Endodermal cell (in vitro differentiated cells): ENCODE results near the gene CAMK2D. TPM values are rescaled to one million over a fixed set of nuclear protein-coding genes. Genes with fewer than 3 reads are reported as not detected.

Experiments
- DNase-seq: peaks from one replicate; pipeline ENCODE4 v3.0.0-alpha.2; 2017
- H3K27ac ChIP-seq: 2 replicates; pipeline ENCODE4 v1.5.1; 2013; ENCODE audit warnings: mild to moderate bottlenecking, low read depth, low read length, moderate library complexity
- H3K27me3 ChIP-seq: 2 replicates; pipeline ENCODE4 v1.6.1; 2013; ENCODE audit warnings: mild to moderate bottlenecking, low read length, moderate library complexity; ENCODE audit not compliant: insufficient read depth, control insufficient read depth, poor library complexity, severe bottlenecking
- H3K36me3 ChIP-seq: 2 replicates; pipeline ENCODE4 v1.7.0; 2013; ENCODE audit warnings: mild to moderate bottlenecking, low read length, moderate library complexity; ENCODE audit not compliant: control insufficient read depth, insufficient read depth
- H3K4me1 ChIP-seq: one replicate; pipeline ENCODE4 v1.7.0; 2013; ENCODE audit warnings: low read length; ENCODE audit not compliant: control insufficient read depth, insufficient read depth
- H3K4me3 ChIP-seq: 2 replicates; pipeline ENCODE4 v1.5.1; 2013; ENCODE audit warnings: mild to moderate bottlenecking, low read length, moderate library complexity
- H3K9ac ChIP-seq: 2 replicates; pipeline ENCODE4 v1.6.1; 2013; ENCODE audit warnings: mild to moderate bottlenecking, low read length, moderate library complexity; ENCODE audit not compliant: poor library complexity, severe bottlenecking; ENCODE audit errors: extremely low read depth
- H3K9me3 ChIP-seq: 2 replicates; pipeline ENCODE4 v1.6.1; 2013; ENCODE audit warnings: mild to moderate bottlenecking, low read length, moderate library complexity; ENCODE audit not compliant: control insufficient read depth
- H3K27ac Mint-ChIP-seq: 2 replicates; pipeline ENCODE4 v1.8.0; 2020; ENCODE audit warnings: mixed read lengths
- H3K27me3 Mint-ChIP-seq: 2 replicates; pipeline ENCODE4 v1.8.0; 2021; ENCODE audit warnings: mild to moderate bottlenecking, mixed read lengths; ENCODE audit not compliant: insufficient read depth
- H3K36me3 Mint-ChIP-seq: 2 replicates; pipeline ENCODE4 v1.8.0; 2020; ENCODE audit warnings: low read depth, mixed read lengths
- H3K4me1 Mint-ChIP-seq: 2 replicates; pipeline ENCODE4 v1.8.0; 2020; ENCODE audit warnings: mixed read lengths
- H3K4me3 Mint-ChIP-seq: 2 replicates; pipeline ENCODE4 v1.8.0; 2020; ENCODE audit warnings: mild to moderate bottlenecking, moderate library complexity, mixed read lengths
- H3K9me3 Mint-ChIP-seq: 2 replicates; pipeline ENCODE4 v1.8.0; 2020; ENCODE audit warnings: mild to moderate bottlenecking, mixed read lengths
- CTCF ChIP-seq: fragments of 200-600 bp; sonication (generic); conservative IDR thresholded peaks from 2 replicates; pipeline ENCODE4 v1.5.0; 2021; ENCODE audit warnings: antibody characterized with exemption, mild to moderate bottlenecking
- WGBS, 2 experiments: methylation state at CpG; one replicate each; pipeline versions ENCODE4 v1.1.5 to v1.1.7; 2013; ENCODE audit warnings: missing lambda C conversion rate in 2 of 2, mixed read lengths in 1 of 2; ENCODE audit not compliant: insufficient coverage in 1 of 2, insufficient read length in 1 of 2; 5-methylcytosine and 5-hydroxymethylcytosine counted together
- total RNA-seq, 2 donors: library from RNA; stranded (reverse); fragmentation: NEBNext Ultra II Directional in 1 of 2; extraction: Animal tissue kit (Norgen Biotek cat#: 25700) in 1 of 2; gene quantifications; 2 replicates in 1 of 2; 3 replicates in 1 of 2; pipeline ENCODE4 v1.2.1, GENCODE V29; 2021

CAMK2D gene
- total RNA-seq, 2 donors from 2014 or later: 91.1 to 120 TPM

DNA sequence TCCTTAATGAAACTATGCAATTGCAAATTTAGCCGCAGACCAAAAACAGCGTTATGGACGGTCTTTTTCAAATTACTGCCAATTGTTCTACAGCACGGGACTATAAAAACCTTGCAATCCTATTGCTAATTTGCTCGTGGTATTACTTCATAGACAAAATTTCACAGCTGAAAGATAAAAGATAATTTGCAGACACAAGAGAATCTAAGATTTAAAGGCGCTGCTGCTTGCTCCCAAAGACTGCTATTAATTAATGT is 1.4 kb upstream of the CAMK2D start:
- Histone ChIP-seq H3K4me1 (peaks cover 25% of the 10 kb centered on the region), H3K9me3 (no peaks in the 10 kb centered on the region), H3K4me3 (peak overlapping the region; percentile 68), H3K9ac (peak overlapping the region; percentile 89), H3K27ac (peak overlapping the region; percentile 95), H3K27me3 (no peaks in the 10 kb centered on the region), H3K36me3 (peaks cover 7% of the 10 kb centered on the region)
- Mint-ChIP-seq H3K9me3 (no peaks in the 10 kb centered on the region), H3K36me3 (peaks cover 6% of the 10 kb centered on the region), H3K27me3 (no peaks in the 10 kb centered on the region), H3K4me1 (peaks cover 49% of the 10 kb centered on the region), H3K4me3 (peak overlapping the region; percentile 91), H3K27ac (peak overlapping the region; percentile 99)
- WGBS, 2 experiments: 32 to 40% methylated on average over 5 to 6 of the region's 6 CpGs
- TF ChIP-seq CTCF: peak; percentile 11
- no peak for DNase-seq

DNA sequence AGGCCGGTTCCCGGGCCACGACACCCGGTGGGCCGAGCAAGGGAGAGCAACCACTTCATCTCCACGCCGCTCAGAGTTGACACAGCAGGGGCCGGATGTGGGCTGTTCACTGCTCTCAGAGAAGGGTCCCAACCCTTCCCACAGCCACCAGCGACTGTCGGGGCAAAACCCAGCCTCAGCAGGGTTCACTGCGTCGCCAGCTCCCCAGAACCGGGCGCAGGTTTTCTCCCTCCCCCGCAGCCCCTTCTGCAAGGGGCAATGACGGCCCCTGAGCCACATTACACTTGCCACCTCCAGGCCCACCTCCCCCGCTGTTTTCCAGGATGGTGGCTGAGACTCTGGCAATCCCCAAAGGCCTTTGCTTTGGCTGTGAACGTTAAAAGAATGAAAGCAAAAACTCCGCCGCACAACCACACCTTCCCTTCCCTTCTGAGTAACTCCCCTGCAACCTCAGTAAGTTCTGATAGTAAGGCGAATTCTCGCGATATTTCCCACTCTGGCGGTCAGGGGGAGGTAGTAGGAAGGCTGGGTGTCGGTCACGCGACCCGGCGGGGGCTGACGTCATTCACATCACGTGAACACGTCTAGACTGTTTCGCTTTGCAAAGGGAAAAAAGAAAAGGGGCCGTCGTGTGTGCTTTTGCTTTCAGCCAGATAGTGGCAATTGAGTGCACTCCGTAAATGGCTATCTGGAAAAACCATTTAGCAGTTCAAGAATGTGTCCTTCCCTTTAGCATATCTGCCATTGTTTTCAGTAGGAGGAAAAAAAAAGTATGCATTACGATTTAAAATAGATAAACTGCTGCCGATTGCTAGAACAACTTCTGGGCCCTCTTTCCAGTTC is 869 bp upstream of the CAMK2D start:
- no peaks in the 10 kb centered on the region for H3K27me3 Mint-ChIP-seq

More for the DNA sequence above, 869 bp upstream of the CAMK2D start:
- 1 to 2% methylated on average over 16 to 38 of the region's 38 CpGs for WGBS, 2 experiments
- DNase-seq: peak; percentile 98
- Mint-ChIP-seq H3K36me3 (peaks cover 6% of the 10 kb centered on the region), H3K4me1 (peaks cover 54% of the 10 kb centered on the region), H3K9me3 (no peaks in the 10 kb centered on the region), H3K4me3 (peak overlapping the region; percentile 91), H3K27ac (peak overlapping the region; percentile 99)
- peaks cover 12% of the 10 kb centered on the region for H3K36me3 ChIP-seq
- H3K27me3 ChIP-seq: no peaks in the 10 kb centered on the region
- peaks cover 25% of the 10 kb centered on the region for H3K4me1 ChIP-seq
- H3K4me3 ChIP-seq: peak overlapping the region; percentile 93
- H3K27ac ChIP-seq: peak overlapping the region; percentile 95
- H3K9me3 ChIP-seq: no peaks in the 10 kb centered on the region
- H3K9ac ChIP-seq: peak overlapping the region; percentile 89
- peak; percentile 11 for TF ChIP-seq CTCF
